NCI-H1694 treated with DMSO at 0.1 percent for 48 hours (cell line): Measurements from ENCODE around the gene PIM2.
"Not testable (repeated sequence)": the region's sequence is repeated elsewhere in the genome, so short reads cannot be mapped to it uniquely, and the experiment has no call there.

Source experiments
- DNase-seq: peaks from one replicate; lab custom pipeline; 2025; lab: John Stamatoyannopoulos, UW

The PIM2 gene

DNA sequence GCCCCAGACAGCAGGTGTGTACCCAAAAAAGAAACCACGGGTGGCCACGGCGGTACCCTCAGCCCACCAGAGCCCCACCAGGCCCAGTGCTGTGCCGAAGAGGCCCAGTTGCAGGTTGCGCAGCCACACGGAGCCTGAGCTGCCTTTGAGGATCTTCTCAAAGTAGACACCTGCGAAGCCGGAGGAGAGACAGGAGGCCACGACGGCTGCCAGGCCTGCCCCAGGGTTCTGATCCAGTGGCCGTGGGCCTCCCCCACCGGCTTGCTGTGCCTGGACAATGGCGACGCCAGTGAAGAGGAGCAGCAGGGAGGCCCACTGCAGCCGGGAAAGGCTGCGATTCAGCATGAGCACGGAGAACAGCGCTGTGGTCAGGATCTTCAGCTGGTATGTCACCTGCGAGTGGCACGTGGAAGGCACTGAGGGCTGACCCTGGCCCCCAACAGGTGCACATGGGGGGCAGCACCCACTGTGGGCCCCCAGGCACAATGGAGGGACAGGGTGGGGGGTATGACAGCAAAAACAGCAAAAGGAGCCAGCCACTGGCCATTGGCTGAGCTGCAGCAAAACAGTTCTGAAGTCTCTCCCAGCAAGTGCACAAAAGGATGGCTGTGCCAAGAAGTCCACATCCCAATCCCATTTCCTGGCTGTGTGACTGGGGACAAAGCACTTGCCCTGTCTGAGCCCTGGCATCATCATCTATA lies 13.6 kb downstream of the PIM2 start:
- DNase-seq, result no peak

DNA sequence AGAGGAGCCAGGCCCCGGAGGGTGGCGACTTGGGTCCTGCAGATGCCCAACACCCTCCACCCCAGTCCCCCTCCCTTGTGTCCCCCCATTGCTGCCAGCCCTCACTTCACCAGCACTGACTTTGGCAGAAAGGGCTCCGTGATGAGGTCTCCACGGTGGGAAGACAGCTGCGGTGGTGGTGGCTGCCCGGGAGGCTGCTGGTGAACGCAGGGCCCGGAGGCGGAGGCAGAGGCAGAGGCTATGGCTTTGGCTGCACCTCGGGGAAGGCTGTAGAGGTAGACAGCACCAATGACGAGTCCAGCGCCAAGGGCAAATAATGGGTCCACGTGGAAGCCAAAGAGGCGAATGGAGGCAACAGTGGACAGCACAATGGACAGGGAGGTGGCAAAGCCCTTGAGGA lies 14.2 kb downstream of the PIM2 start:
- DNase-seq, result no peak

DNA sequence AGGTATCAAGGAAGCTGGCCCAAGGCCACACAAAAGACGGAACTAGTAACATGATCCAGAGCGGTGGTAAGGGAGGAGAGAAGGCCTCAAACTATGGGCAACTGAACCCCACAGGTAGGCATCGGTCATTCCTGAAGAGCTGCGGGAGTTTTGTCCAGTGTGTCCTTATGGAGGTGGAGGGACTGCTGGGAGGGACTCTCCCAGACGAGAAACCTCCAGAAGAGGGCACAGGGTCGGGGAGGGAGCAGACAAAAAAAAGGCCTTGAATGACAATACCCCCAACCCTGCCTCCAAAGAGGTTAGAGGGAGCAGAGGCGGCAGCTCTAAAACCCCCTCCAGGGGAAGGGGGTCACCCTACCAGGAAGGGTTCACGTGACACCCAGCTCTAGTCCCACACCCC lies 14.6 kb downstream of the PIM2 start:
- no peak for DNase-seq

DNA sequence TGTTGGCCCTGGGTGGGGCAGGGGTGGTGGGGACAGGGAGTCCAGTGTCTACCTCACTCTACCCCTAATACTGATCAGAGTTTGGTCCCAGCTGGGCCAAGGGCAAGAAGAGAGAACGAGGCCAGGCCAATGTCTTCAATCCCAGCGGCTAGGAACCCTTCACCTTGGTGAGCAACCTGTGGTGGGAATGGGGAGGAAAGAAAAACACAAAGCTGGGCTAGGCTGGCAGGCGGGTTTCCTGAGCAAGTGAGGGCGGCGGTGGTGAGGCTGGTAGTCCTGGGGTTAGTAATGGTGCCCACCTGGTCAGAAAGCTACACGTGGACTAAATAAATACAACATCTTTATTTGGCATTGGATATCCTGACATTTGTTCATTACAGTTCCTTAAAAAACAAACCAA lies 15.5 kb downstream of the PIM2 start:
- no peak for DNase-seq

DNA sequence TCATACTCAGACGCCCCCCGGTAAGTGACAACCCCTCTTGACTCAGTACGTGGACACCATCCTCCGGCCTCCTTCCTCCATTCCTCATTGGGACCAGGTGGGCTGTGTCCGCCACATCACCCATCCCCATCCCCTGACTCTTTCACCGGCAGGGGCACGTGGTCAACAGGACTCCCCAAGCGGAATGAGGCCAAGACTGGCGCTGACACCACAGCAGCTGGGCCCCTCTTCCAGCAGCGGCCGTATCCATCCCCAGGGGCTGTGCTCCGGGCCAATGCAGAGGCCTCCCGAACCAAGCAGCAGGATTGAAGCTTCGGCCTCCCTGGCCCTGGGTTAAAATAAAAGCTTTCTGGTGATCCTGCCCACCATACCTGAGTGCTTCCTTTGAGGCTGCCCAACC lies 16.0 kb downstream of the PIM2 start:
- DNase-seq, result no peak

DNA sequence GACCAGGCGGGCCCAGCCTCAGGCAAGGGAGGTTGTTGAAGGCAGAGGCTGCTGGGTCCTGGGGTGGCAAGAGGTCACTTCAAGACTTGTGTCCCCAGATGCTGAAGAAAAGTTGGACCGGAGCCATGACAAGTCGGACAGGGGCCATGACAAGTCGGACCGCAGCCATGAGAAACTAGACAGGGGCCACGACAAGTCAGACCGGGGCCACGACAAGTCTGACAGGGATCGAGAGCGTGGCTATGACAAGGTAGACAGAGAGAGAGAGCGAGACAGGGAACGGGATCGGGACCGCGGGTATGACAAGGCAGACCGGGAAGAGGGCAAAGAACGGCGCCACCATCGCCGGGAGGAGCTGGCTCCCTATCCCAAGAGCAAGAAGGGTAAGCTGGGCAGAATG lies 16.7 kb downstream of the PIM2 start:
- DNase-seq, result no peak

DNA sequence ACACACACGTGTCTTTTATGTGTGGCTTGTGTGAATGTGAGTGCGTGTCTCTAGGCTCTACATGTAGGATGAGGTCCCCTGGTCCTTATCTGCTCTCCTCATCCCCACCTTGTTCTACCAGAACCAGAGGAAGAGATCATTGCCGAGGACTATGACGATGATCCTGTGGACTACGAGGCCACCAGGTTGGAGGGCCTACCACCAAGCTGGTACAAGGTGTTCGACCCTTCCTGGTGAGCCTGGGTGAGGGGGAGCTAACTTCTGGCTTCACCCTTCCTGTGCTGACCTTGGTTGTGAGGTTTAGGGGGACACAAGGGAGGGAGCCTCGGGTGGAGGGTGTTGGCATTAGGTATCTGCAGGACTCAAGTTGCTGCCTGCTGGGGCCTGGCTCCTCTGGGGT lies 17.8 kb downstream of the PIM2 start:
- DNase-seq, result no peak

DNA sequence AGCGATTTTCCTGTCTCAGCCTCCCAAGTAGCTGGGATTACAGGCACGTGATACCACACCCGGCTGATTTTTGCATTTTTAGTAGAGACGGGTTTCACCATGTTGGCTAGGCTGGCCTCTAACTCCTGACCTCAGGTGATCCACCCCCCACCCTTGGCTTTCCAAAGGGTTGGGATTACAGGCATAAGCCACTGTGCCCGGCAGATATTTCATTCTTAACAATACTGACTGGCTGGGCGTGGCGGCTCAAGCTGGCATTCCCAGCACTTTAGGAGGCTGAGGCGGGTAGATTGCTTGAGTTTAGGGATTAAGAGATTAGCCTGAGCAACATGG lies 19.8 kb downstream of the PIM2 start:
- no peak for DNase-seq

DNA sequence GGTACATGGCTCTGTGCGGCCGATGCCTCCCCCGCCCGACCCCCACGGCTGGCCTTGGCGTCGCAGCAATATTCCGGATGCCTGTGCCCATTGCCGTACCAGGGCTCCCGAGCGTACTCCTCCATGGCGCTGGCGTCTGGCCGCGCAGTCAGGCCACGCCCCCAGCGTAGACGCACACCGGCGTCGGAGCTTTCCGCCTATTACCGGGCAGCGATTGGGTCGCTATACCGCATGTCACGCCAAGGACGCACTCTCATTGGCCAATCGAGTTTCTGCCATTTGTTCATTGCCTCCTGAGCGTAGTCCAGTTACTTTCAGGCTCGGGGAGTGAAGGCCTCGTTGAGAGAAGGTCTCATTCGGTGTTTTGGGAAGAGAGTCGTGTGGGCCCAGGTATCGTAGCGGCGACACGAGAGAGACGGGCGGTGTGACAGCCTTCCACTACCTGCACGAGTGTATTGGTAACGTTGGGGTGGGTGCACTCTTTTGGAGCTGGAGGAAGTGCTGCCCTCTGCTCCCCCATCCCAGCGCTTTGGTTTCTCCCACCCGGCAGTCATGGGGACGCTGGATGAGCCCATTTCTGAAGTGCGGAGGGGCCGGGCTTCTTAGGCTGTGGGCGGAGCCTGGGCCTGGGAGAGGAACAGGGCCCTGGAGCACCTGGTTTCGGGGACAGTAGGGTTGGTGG lies 21.1 kb downstream of the PIM2 start, which contains the start of the genes PQBP1 and TIMM17B:
PQBP1 (plus strand) TSS at position 306 of the 682 bp plus-strand sequence. CDS start 580 bp downstream, outside the sequence.
TIMM17B (minus strand) TSS at position 144 of the 682 bp plus-strand sequence; CDS start at position 125, 19 bp downstream.
- DNase-seq, result peak; percentile 95

DNA sequence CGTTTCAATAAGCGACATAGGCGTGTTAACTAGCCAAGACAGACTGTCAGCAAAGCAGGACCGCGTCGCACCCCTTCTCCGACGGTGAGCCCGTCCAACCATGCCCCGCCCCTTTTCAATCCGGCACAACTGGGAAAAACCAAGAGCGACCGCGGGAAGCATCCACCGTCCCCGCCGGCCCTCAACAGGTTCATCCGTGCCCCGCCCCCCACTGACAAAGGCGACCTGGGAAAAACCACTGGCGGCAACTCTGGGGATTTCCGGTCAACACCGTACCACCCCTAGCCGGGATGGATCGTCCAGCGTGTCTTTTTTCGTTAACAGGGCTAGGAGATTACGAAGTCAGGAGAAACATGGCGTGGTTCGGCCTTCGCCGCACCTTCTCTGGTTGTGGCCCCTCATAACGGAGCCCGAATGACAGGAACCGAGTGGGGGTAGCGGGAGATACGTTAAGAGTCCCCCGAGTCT lies 21.6 kb downstream of the PIM2 start:
- DNase-seq, result peak; percentile 40

DNA sequence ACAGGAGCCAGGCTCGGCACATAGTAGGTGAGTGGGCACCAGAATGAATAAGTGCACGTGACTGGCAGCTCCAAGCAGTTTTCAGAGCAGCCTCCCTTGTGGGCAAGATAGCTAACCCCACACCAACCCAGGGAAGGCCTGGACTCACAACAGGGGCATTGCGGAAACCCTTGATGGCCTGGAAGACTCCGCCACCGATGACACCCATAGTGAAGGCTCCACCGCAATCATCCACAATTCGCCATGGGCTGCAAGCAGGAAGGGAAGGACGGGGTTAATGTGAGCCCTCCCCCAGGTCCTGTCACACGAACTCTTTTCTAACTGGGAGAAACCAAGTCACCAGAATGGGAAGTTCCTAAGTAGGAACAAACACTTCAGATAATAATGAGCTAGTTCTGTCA lies 22.2 kb downstream of the PIM2 start:
- no peak for DNase-seq

DNA sequence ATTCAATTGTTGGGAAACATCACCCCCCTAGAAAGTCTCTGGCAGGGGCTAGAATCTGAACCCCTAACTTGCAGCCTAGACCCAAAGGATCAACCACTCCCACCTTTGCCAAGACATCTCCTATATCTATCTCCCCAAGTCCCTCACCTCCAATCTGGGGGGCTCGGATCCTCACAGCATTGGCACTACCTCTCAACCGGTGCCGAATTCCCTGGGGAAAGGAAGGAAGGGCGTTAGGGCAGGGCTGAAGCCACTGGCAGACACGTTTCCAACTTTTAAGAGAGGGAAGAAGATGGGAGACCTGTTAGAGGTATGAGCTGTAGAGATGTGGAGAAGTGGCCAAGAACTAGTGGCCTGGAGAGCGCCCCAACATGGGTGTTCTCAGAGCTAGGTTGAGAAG lies 23.9 kb downstream of the PIM2 start:
- no peak for DNase-seq

DNA sequence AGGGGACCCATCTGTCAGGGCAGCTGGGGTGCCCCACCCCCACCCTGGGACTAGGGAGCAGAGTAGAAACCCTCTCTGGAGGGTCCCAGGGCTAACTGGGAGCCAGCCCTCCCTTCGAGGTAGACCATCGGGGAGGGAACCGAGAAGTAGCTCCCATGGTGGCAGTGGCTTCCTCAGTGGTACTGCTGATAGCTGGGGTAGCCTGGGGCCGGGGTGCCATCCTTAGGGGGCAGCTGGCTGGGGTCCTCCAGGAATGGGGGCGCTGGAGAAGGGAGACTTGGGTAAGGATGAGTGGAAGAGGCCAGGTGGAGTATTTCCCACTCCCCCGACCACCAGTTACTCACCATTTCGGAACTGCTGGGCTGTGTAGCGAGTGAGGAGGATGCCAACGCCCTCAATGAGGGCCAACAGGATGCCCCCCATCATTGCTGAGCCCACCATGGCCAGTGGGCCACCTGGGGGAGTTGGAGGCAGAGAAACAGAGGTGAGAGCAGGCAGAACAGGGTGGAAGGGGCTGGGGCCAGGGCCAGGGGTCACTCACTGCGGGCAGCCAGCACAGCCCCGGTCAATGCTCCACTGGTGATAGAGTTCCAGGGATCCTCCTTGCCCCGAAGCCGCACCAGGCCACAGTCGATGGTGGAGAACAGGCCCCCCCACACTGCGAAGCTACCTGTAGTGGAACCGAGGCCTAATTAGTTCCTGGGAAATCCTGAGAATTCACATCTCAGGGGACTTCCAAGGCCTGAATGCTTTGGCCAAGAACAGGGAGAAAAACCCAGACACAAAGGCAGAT lies 25.1 kb downstream of the PIM2 start:
- no peak for DNase-seq

DNA sequence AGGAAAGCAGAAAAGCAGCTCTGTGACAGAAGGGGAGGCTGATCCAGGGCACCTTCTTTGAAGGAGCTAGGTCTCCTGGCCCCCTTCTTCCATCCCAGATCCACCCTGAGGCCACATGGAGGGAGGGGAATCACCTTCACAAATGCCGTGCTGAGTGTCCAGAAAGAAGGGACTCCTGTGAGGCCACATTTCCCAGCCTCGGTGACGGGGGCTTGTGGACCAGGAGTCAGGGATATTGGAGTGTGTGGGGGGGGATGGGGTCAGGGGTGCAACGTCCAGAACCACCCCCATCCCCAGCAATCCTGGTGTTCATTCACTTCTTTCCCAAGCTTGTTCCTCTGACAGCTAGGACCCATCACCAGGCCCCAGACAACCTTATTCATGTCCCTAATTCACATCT lies 25.9 kb downstream of the PIM2 start:
- DNase-seq, result no peak

DNA sequence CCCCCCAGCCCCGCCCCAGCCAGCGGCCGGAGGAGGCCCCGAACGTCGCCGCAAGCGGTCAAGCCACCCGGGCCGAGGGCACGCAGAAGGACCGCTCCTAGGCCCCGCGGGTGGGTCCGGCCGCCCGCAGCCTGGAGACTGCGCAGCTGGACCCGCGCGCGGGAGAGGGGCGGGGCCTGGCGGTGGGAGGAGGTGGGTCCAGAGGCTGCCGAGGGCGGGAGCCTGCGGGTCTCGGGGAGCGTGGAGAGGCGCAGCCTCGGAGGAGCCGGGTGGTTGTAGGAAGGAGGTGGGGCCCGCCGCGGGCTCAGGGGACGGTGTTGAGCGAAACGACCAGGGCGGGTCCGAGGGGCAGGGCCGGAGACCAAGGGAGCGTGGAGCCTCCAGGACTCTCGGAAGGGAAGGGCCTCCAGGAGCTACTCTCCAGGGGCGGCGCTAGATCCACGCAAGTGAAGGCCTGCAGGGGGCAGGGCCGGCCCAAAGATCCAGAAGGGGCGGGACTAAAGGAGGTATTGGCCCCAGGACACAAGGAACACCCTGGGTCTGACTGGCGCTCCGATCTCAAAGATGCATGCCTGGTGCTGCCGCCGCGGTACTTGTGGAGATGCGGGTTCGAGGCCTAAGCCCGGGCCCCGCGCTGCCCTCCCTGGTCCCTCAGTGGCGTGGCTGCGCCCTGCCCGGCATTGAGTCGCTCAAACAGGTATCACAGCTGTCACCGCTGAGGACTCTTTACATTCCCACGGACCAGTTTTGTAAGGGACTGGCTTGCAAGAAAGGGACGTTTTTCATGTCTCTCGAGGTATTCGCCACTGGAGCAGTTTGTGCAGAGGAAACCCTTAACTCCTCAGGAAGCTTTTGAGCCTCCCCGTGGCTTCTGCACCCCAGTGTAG lies 27.2 kb downstream of the PIM2 start:
- DNase-seq, result peak; percentile 66

DNA sequence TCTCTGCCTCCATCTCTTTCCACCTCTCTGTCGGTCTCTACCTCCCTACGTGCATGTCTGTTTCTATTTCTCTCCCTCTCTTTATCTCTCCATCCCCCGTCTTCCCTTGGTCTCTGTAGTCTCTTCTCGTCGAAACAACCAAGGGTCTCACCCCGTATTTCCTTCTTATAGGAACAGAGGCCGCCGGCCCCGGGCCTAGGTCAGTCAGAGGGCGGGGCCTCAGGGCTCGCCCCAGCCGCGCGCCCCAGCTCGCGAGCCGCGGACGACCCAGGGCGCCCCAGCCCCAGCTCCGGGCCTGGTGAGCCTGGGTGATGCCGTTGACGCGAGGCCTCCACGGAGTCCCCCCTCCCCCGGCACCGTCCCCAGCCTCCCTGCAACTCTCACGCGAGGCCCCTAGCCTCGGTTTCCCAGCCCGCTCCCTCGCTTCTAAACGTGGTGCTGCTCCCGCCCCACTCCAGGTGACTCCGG lies 27.9 kb downstream of the PIM2 start:
- DNase-seq, result no peak

DNA sequence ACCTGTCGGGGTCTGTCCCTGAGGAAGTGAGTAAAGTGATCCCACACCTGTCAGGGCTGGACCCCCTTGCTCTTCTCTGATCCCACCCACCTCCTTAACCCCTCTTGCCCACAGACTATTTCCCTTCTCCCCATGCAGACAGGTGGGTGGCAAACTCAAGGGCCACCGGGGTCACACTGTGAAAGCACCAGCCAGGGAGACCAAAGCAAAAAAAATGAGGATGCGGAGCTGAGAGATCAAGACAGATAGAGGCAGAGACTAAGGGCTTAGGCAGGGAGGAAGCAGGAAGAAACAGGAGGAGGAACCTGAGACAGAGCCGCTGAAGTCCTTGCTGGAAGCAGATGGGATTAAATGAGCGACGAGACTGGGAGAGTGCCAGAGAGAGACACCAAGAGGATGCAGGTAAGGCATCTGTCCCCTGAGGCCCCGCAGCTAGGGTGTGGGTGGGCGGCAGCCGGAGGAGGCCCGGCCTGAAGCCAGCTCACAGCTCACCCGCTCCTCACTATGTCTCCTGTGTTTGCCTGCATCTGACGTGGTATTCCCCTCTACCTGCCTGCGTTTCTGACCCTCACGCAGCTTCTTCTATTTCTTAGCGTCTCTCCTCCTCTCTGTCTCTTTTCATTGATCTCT lies 28.4 kb downstream of the PIM2 start:
- peak; percentile 6 for DNase-seq

DNA sequence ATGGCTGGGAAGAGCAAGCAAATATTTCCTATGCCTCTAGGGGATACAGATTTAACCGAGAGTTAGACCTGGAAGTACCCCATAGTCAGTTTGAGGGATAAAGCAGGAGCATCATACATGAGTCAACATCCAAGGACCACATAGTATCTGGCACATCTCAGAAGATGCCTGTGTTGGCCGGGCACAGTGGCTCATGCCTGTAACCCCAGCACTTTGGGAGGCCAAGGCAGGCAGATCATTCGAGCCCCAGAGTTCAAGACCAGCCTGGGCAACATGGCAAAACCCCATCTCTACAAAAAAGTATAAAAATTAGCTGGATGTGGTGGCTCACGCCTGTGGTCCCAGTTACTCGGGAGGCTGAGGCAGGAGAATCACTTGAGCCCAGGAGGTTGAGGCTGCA lies 32.2 kb downstream of the PIM2 start:
- DNase-seq, result not testable (repeated sequence)

DNA sequence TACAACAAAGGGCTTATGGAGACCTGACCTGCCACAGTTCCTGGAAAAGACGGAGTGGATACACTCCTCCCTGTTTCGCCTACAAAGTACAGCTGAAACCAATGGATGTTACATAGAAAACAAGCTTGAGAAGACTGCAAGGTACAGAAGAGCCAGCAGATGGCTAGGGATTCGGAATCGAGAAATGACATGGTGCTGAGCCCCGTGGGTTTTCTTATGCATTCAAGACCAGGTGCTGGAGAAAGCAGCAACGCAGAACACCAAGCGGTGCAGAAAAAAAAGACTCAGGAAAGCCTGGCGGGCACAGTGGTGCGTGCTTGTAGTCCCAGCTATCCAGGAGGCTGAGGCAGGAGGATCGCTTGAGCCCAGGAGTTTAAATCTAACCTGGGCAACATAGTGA lies 35.1 kb downstream of the PIM2 start:
- no peak for DNase-seq

DNA sequence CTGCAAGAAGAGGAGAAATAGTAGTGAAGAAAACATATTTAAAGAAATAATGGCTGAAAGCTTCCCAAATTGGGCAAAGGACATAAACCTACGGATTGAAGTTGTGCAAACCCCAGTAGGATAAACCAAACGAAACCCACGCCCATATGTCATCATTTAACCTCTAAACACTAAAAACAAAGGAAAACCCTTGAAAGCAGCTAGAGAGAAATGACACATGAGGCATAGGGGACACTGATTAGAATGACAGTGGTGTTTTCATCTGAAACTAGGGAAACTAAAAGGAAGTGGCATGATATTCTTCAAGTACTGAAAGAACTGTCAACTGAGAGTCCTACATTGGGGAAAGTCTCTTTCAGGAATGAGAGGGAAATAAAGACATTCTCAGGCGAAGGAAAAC lies 41.9 kb downstream of the PIM2 start:
- DNase-seq, result not testable (repeated sequence)

DNA sequence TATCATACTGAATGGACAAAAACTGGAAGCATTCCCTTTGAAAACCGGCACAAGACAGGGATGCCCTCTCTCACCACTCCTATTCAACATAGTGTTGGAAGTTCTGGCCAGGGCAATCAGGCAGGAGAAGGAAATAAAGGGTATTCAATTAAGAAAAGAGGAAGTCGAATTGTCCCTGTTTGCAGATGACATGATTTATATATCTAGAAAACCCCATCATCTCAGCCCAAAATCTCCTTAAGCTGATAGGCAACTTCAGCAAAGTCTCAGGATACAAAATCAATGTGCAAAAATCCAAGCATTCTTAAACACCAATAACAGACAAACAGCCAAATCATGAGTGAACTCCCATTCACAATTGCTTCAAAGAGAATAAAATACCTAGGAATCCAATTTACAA lies 46.8 kb downstream of the PIM2 start:
- DNase-seq, result not testable (repeated sequence)
